GM19328 (cell line): ENCODE data around the gene THEMIS.
"Not testable (repeated sequence)": the region's sequence is repeated elsewhere in the genome, so short reads cannot be mapped to it uniquely, and the experiment has no call there.

Experiments
- ATAC-seq: cut with Tn5 transposase; IDR thresholded peaks from one replicate; pipeline ENCODE4 v1.9.1; 2021; ENCODE audit warnings: mild to moderate bottlenecking, moderate library complexity; ENCODE audit not compliant: unreplicated experiment

THEMIS gene, protein sequence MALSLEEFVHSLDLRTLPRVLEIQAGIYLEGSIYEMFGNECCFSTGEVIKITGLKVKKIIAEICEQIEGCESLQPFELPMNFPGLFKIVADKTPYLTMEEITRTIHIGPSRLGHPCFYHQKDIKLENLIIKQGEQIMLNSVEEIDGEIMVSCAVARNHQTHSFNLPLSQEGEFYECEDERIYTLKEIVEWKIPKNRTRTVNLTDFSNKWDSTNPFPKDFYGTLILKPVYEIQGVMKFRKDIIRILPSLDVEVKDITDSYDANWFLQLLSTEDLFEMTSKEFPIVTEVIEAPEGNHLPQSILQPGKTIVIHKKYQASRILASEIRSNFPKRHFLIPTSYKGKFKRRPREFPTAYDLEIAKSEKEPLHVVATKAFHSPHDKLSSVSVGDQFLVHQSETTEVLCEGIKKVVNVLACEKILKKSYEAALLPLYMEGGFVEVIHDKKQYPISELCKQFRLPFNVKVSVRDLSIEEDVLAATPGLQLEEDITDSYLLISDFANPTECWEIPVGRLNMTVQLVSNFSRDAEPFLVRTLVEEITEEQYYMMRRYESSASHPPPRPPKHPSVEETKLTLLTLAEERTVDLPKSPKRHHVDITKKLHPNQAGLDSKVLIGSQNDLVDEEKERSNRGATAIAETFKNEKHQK

DNA sequence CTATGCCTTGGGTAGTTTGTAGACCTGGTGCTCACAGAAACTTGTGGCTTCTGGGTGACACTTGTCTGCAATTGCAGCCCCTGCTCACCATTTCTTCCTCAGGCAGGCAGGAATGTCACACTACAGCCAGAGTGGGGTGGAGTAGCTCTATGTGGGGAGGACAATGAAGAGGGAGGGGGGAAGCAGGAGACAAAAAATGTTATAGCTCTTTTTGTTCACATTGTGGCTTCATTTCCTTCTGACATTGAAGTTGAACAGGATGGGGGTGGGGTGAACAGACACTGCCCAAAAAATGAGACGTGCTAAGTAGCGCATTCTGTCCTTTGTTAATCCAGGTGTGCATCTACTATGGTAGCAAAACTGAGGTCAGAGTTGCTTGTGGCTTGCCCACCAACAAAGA lies at the start of gene THEMIS:
THEMIS (minus strand) TSS at position 124 of the 400 bp plus-strand sequence. CDS start 126 bp downstream, outside the sequence.
- ATAC-seq, result no peak

DNA sequence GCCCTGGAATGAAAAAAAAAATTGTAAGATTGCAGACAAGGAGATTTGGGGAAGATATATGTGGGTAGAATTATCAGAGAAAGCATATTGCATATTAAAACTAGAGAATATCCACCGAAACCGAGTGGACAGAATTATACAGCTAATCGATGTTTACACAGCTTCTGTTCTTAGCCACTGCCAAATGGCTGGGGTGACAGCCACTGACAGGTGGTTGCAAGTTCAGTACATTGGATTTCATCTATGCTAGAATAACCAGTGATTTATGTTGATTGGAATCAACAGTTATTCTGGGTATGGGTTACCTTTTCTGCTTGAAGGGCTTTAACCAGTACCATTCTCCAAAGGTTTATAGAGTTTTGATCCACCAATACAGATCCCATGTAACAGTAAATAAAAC lies 48.4 kb upstream of the THEMIS start:
- no peak for ATAC-seq

DNA sequence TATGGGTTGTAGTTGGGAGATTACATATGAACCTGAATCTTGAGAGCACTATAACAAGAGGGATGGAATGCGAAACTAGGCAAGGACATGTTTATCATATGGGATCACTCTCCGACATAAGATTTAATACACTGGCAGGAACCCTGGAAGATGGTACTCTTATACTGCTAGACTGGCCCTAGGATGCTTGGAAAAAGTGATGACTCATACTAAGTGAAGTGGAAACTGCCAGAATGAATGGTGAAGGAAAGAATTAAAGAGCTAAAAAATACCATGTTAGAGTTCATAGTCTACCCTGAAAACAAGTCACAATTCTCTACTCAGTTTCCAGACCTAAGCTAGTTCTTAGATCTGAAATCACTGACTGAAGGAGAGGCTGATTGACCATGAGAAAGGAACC lies 45.5 kb upstream of the THEMIS start:
- no peak for ATAC-seq

DNA sequence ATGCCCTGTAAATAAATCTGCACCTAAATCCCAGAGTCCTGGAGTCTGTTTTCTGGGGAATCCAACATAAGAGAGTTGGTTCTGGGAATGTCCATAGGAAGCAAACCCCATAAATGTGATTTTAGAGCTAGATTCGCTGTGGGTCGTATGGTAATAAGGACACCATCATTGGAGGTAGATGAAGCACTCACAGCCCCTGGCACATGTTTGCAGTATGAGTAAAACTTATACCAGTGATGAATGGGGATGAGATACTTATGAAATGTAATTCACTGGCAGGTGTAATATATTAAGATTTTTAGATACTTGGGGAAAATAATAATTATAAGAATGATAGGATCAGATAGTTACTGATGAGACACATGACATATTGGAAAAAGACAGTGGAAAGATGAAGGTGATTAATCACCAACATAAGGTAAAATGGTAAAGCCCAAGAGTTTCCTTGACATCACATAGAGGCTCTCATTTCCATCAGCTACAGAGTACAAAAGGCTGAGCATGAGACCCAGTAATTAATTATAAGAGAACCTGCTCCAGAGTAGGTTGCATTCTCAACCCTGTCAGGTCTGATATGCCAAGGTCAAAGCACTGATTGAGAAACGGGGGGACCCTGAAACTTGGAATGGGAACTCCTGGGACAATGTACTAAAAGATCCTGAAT lies 44.7 kb upstream of the THEMIS start:
- ATAC-seq, result no peak

DNA sequence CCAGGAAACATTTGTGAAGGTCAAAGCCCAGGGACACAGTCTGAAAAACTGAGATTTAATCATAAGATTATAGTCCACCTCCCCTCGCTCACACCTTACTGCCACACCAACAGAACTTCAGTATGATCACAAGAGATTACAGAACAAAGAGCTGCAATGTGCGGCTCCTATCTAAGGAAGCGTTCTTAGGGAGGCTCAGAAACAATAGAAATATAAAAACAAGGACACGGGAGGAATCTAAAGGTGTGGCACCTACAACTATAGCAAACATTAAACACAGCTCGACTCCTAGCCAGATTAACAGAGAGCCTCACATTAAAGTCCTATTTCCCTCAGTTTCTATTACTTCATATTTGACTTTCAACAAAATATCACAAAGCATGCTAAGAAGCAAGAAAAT lies 40.4 kb upstream of the THEMIS start:
- no peak for ATAC-seq

DNA sequence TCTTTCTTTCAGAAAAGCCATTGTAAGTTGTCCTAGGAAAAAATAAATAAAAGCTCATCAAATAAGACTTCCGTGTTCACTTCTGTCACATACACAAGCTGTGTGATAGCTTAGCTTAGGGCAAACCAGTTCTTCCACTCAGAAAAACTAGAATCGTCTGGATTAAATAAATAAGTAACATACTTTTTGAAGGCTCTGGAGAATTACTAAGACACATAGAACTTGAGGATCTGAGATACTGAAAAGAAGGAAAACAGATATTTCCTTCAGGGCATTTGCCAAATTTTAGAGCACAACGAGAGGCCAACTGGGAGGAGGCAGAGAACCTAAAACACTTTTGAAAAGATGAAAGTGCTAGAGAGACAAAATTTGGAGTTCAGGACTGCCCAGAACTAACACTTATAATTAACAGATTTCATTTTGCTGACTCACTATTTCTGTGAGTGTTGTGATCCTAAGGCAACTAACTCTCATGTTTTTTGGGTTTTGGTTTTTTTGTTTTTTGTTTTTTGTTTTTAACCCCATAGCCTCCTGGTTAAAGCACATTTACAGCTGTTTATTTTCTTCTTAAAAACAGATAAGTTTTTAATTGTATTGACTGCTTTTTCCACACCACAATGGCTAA lies 38.7 kb upstream of the THEMIS start:
- no peak for ATAC-seq

DNA sequence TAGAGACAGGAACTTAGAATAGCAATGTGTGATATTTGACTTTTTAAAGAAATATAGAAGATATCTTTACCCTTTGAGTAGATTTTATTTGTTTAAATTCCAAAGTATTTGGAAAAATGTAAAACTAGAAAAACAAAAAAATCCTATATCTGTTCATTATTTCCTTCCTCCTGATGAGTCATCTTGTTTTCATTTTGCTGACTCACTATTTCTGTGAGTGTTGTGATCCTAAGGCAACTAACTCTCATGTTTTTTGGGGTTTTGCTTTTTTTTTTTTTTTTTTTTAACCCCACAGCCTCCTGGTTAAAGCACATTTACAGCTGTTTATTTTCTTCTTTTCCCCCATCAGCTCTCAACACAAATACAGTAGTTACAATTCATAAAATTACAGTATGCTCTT lies 37.8 kb upstream of the THEMIS start:
- ATAC-seq, result no peak

DNA sequence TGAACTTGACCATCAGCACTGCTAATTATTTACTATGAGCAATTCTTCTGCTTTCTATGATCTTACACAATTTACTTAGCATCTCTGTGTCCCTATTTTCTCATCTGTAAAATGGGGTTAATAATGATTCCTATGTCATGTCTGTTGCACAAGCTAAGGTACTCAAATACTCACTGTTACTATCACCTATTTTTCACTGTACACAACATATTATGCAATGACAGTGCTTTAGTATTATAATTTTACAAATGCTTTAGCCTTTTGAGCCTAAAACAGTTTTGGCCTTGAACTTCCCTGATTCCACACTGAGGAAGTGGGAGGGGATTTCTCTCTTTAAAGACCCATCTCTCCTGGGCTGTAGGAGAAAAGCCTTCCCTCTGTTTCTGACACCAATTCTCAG lies 36.9 kb upstream of the THEMIS start:
- no peak for ATAC-seq

DNA sequence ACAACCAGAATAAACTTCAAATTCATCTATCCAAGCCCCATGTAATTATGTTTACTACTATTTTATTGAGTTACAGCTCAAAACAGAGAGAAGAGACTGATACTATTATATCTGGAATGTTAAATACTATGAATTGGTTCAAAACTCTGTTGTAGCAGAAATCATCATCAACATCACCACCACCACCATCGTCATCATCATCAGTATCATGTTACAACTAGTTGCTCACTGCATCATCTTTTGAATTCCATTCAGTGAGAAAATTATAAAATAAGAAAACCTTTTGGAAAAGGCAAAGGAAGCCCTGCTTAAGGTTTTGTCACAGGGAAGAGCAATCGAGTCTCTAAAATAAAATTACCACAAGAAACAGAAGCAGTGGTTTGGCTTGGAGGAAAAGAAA lies 36.2 kb upstream of the THEMIS start:
- ATAC-seq, result no peak

DNA sequence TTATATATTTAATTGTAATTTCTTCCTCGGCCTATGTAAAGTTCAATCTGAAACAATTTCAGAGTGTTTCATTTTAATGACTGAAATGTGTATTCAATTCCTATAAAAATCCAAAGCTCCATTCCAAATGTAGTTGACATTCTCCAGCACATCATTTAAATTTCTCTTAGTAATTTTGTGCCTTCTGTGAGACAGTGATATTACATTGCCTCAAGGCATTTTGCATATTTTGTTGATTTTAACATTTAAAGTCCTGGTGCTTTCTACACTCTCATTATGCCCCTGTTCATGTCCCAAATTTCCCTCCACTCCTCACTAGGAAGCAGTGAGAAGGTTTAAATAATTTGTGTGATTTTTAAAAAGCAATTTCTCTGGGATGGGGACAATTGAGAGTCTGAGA lies 34.1 kb upstream of the THEMIS start:
- no peak for ATAC-seq

DNA sequence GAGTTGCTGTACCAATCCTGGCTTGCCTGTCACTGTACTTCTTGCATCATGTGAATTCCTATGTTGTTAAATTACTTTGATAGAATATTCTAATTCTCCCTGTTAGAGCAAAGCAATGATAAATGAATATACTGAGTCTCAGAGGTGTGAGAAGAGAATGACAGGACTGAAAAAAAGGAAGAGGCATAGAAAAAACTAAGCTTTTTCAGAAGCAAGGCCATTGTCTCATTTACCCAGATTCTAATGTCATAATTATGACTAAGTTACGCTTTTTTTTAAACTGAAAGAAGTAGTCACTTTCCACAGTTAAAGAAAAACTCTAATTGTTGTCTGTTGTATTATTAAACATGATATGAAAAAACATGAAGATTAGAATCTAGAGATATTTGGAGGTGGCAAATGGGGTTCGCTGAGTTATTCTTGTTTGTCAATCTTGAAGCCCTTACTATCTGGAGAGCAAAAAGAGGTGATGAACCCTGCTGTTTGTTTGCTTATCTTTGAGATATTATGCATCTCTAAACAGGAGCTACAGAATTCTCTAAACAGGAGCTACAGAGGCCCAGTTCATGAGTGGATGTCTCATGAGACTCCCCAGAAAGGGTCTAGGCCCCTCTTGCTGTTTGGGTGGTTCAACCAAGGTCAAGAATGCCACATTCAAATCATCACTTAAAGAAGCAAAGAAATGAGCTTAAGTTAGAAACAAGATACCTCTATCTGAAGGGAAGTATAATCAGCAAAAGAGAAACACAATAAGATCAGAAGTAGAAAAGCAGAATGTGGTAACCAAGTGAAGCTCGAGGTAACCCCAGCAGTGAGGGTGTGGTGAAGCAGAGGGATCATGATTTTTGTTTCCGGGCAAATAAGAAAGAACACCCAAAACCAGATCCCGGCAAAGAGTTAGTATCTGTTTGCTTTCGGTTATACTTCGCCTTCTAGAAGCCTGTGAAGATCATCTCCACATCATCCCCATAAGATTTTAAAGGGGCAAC lies 33.3 kb upstream of the THEMIS start:
- no peak for ATAC-seq

DNA sequence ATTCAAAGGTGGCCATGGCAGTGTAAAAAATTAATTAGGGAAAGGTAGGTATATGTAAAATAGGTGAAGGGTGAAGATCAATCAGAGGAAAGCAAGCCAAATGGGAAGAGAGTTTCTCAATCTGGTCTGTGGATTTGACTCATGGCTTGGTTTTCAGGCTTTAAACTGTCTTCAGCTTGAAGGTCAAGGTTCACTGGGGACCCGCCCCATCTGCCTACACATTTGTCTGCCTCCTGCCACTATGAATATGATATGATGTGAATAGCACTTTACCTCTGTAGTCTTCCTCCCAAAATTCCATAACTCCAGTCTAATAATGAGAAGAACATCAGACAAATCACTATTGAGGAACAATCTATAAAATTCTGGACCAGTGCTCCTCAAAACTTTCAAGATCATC lies 32.3 kb upstream of the THEMIS start:
- ATAC-seq, result no peak

DNA sequence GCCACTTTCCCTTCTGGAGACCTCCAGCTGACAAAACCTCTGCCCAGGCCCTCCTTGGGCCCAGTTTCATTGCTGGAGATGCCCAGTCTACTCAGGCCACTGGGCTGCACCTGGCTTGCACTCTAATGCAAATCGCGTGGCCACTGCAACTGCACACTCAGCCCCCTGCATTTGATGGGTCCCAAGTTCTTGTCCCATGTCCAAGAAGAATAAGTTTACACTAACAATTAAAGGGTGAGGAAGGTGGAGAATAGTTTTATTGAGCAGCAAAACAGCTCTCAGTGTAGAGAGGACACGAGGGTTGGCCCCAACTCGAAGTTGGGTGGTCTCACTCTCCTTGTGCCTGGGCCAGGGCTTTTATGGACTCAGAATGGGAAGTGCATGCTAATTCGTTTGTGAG lies 31.9 kb upstream of the THEMIS start:
- no peak for ATAC-seq

DNA sequence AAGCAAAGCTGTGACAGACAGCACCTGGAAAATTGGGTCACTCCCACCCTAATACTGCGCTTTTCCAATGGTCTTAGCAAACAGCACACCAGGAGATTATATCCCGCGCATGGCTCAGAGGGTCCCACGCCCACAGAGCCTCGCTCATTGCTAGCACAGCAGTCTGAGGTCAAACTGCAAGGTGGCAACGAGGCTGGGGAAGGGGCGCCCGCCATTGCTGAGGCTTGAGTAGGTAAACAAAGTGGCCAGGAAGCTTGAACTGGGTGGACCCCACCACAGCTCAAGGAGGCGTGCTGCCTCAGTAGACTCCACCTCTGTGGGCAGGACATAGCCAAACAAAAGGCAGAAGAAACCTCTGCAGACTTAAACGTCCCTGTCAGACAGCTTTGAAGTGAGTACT lies 25.6 kb upstream of the THEMIS start:
- not testable (repeated sequence) for ATAC-seq

DNA sequence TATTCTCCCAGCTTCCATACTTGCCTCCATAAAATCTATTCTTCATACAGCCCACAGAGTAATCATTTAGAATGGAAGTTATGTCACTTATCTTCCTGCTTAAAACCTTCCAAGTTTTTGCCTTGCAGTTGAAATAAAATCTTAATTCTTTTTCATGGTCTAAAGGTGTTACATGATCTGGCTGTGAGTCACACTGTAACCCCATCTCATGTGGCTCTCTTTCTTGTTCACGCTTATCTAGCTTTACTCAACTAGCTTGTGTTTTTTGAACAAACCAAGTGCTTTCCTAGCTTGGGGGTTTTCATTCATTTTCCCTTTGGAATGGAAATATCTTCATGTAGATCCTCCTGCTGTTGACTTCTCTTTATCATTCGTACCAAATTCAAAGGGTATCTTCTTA lies 23.6 kb upstream of the THEMIS start:
- ATAC-seq, result no peak

DNA sequence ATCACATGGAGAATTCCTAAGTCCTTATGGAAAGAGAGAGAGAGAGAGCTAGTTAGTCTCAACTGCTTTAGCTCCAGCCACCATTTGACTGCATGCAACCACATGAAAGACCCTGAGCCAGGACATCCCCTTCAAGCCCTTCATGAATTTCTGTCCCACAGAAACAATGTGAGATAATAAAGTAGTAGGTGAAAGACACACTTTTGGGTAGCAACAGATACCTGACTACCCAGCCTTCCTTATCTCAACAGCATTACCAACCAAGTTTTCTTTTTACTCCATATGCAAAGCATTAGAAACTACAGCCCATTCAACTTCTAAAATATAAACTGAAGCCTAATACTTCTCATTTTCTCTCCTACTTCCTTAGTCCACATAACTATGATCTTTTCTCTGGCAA lies 23.2 kb upstream of the THEMIS start:
- ATAC-seq, result no peak

DNA sequence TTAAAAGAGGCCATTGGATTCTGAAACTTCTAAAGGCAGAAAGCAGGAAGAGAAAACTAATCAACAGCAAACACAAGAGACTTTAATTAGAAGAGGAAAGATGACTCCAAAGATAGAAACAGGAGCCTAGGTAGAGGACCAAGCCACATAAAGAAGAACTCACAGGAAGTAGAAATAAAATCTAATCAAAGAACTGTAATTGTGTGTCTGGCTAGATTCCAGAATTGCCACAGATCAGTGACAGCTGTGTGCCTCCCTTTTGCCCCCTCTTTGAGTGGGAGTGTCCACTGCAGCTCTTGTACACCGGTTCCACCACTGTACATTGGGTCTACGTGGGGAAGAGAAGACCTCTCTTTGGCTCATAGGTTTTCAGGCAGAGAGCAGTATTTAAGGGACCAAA lies 22.3 kb upstream of the THEMIS start:
- ATAC-seq, result no peak

DNA sequence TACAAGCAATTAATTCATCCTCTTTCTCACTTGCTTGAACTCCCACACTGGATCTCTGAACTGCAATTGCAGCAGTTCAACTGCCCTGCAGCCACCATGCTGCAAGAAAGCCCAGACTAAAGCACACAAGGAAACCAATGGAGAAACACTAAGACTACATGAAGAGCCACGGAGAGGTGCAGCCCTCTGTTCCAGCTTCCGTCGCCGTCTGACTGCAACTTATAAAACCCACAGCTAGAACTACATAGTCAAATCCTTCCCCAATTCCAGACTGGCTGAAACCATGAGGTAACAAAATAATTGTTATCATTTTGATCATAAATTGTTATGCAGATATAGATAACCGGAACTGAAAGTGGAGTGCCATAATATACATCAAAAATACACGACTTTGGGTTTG lies 21.1 kb upstream of the THEMIS start:
- no peak for ATAC-seq

DNA sequence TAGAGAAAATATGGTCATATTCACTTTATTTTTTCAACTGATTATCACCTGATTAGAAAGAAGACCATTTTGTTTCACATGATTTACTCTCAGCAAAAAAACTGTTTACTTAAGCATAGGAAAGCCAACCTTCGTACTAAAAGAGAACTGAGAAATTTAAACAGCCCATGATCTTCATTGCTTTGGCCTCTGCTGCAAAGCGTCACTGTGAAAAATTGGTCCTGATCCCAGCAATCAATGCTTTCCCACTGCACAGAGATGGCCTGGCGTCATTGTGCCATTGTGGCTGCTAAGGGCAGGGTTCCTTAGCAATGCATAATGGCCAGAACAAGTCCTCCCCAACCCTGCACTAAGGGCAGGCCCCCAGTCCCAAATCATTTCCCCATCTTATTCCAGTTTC lies 19.9 kb upstream of the THEMIS start:
- ATAC-seq, result no peak
